GM06990 (cell line): ENCODE results near the gene TANC1.

Experiments used
- DNase-seq: peaks from one replicate; pipeline ENCODE4 v3.0.0-alpha.2; 2011; ENCODE audit not compliant: insufficient read length; ENCODE audit errors: extremely low read depth
- H3K27me3 ChIP-seq: replicated peaks from 2 replicates; pipeline ENCODE4 v1.6.0; 2011; ENCODE audit warnings: low read length; ENCODE audit not compliant: control insufficient read depth, insufficient read depth
- H3K36me3 ChIP-seq: 2 replicates; pipeline ENCODE4 v1.5.1; 2011; ENCODE audit warnings: low read length; ENCODE audit not compliant: control insufficient read depth, insufficient read depth
- H3K4me3 ChIP-seq: replicated peaks from 2 replicates; pipeline ENCODE4 v1.5.1; 2011; ENCODE audit warnings: low read depth, mild to moderate bottlenecking, control low read depth, low read length
- TF ChIP-seq, protein P1 (sequence below): IDR thresholded peaks from 2 replicates; pipeline ENCODE4 v1.5.1; 2011; ENCODE audit warnings: low read length, control low read depth, mild to moderate bottlenecking, inconsistent platforms; ENCODE audit not compliant: insufficient read depth, poor library complexity, severe bottlenecking

The TANC1 gene

DNA sequence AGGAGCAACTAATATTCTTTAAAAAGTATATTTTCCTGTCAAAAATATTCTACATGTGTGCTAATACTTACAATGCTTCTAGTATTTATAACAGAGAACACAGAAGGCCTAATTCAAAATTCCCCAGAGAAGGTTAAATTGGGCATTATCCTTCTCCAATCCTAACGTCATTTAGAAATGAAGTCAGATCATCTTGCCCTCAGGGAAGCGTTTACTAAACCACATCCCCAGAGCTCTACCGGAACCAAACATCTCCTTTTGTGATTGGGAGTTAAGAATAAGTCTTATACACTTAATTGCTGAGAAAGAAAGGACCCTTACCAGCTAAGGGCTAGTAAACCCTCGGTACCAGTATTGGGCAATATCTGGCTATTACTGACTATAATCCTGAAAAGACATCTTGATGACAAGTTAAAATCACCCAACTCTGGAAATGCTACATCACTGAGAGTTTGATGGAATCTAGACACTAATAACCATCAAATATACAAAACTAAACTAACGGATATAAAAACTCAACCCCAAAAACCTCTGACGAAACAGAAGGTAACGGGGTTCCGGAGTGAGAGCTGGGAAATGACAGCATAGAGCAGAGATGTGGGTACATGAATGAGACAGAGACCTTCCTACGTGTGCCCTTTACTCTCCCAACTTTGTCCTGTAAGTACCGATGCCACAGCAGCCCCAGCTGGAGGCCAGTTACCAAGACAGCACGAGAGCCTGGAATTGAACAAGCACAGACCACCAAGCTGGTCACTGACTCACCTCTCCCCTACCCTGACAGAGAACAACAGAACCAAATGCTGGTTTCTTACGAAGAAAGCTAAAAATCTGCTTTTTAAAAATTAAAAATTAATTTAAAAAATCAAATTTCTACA lies 283.1 kb downstream of the TANC1 start:
- DNase-seq, result no peak
- H3K4me3 ChIP-seq, result no peak overlapping the region
- H3K27me3 ChIP-seq, result no peaks in the 10 kb centered on the region
- TF ChIP-seq, protein P1, sequence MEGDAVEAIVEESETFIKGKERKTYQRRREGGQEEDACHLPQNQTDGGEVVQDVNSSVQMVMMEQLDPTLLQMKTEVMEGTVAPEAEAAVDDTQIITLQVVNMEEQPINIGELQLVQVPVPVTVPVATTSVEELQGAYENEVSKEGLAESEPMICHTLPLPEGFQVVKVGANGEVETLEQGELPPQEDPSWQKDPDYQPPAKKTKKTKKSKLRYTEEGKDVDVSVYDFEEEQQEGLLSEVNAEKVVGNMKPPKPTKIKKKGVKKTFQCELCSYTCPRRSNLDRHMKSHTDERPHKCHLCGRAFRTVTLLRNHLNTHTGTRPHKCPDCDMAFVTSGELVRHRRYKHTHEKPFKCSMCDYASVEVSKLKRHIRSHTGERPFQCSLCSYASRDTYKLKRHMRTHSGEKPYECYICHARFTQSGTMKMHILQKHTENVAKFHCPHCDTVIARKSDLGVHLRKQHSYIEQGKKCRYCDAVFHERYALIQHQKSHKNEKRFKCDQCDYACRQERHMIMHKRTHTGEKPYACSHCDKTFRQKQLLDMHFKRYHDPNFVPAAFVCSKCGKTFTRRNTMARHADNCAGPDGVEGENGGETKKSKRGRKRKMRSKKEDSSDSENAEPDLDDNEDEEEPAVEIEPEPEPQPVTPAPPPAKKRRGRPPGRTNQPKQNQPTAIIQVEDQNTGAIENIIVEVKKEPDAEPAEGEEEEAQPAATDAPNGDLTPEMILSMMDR, result no peak
- 0 out of 2 replicates have a peak, but pooled peaks cover 1% of the 10 kb centered on the region for H3K36me3 ChIP-seq

DNA sequence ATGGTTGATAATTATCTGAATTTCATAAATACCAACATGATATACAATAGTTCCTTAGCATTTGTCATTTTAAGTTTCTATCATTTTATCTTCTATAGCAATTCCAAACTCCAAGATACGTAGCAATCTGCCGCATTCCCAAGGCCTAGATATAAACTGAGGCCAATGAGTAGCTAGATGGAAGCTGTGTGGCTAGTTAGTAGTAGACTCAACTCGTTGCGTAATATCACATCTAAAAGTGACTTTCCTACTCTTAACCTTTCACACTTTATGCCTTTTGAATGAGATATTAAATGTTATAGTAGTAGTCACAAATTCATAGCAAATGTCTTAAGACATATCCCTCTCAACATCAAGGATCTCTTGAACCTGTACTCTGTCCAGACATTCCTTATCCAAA lies 284.5 kb downstream of the TANC1 start:
- Histone ChIP-seq H3K36me3 (0 out of 2 replicates have a peak, but pooled peaks cover 1% of the 10 kb centered on the region), H3K4me3 (no peak overlapping the region), H3K27me3 (no peaks in the 10 kb centered on the region)
- TF ChIP-seq, protein P1, result no peak
- DNase-seq, result no peak

DNA sequence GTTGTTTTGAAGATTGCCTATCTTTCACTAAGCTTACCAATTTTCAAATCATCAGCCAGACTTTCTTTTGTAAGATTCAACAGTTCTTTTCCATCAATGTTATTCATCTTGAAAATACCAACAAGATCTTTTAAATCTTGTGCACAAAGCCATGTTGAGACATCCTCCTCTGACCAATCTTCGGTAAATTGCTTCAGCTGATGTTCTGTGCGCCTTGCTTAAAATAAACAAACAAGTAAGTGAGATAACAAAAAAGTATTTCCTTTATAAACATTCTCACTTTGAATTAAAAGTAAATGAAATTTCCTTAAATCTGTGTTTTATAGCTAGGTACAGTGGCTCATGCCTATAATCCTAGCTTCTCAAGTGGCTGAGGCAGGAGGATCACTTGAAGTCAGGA lies 287.7 kb downstream of the TANC1 start:
- Histone ChIP-seq H3K27me3 (no peaks in the 10 kb centered on the region), H3K4me3 (no peak overlapping the region), H3K36me3 (0 out of 2 replicates have a peak, but pooled peaks cover 1% of the 10 kb centered on the region)
- no peak for DNase-seq
- TF ChIP-seq, protein P1, result no peak

DNA sequence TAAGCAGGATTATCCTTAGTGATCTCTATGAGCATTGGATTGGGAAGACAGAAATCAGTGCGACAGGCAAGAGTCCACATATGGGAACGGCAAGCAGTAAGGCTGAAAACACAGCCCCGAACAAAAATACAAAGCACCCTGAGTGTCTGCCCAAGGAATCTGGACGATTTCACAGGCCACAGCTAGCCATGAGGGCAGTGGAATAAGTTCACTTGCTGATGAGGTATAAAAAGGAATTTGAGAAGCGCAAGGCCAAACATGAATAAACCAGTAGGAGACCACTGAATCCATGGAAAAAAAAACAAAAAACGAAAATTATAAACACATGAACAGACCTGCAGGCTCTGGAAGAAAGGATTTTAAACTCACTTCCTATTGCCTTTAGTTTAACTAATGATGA lies 293.8 kb downstream of the TANC1 start:
- Histone ChIP-seq H3K27me3 (no peaks in the 10 kb centered on the region), H3K36me3 (no peaks in the 10 kb centered on the region; the same call in none of the 2 replicates), H3K4me3 (no peak overlapping the region)
- DNase-seq, result no peak
- TF ChIP-seq, protein P1, result no peak

DNA sequence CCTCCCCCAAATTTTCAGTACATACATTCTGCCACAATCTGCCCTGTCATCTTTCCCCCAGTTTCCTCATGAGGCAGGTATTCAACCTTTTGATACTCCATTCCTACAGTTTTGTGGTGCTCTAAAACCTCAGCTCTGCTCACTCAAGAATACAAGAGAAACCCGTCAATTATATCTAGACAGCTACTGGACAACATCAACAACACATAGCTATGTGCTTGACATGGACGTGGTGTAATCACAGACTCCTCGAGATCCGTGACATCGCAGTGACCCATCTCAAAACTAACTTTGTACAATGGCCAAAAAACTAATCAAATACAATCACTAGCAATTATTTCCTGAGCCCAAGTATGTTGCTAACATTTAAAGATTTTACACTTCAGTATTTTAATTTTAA lies 294.5 kb downstream of the TANC1 start:
- DNase-seq, result no peak
- TF ChIP-seq, protein P1, result no peak
- Histone ChIP-seq H3K36me3 (no peaks in the 10 kb centered on the region; the same call in none of the 2 replicates), H3K27me3 (no peaks in the 10 kb centered on the region), H3K4me3 (no peak overlapping the region)
